GM18508 (cell line): ENCODE data around the gene GMPR.
"Not testable (repeated sequence)": the region's sequence is repeated elsewhere in the genome, so short reads cannot be mapped to it uniquely, and the experiment has no call there.

Source experiments
- ATAC-seq: cut with Tn5 transposase; IDR thresholded peaks from one replicate; pipeline ENCODE4 v1.9.1; 2021; ENCODE audit warnings: moderate number of reproducible peaks; ENCODE audit not compliant: insufficient read depth, unreplicated experiment

The GMPR gene

GRCh38 chr6:16243664-16244063, 5.3 kb downstream of the GMPR start:
- ATAC-seq: no peak

- no peak for ATAC-seq
Observed at GRCh38 chr6:16244446-16244845, 6.1 kb downstream of the GMPR start.

- ATAC-seq: no peak
Observed at GRCh38 chr6:16244869-16245451, 6.6 kb downstream of the GMPR start.

- no peak for ATAC-seq
Observed at GRCh38 chr6:16248271-16248853, 10.0 kb downstream of the GMPR start.

GRCh38 chr6:16249971-16250370, 11.6 kb downstream of the GMPR start:
- no peak for ATAC-seq

GRCh38 chr6:16251706-16252105, 13.3 kb downstream of the GMPR start:
- no peak for ATAC-seq

- no peak for ATAC-seq
Observed at GRCh38 chr6:16252686-16253299, 14.4 kb downstream of the GMPR start.

GRCh38 chr6:16253399-16254144, 15.2 kb downstream of the GMPR start:
- no peak for ATAC-seq

- no peak for ATAC-seq
Observed at GRCh38 chr6:16254535-16254934, 16.1 kb downstream of the GMPR start.

- no peak for ATAC-seq
Observed at GRCh38 chr6:16256781-16257180, 18.4 kb downstream of the GMPR start.

- no peak for ATAC-seq
Observed at GRCh38 chr6:16257999-16258708, 19.8 kb downstream of the GMPR start.

- ATAC-seq: no peak
Observed at GRCh38 chr6:16258709-16259075, 20.3 kb downstream of the GMPR start.

GRCh38 chr6:16259604-16260003, 21.2 kb downstream of the GMPR start:
- not testable (repeated sequence) for ATAC-seq

- ATAC-seq: not testable (repeated sequence)
Observed at GRCh38 chr6:16260602-16261001, 22.2 kb downstream of the GMPR start.

GRCh38 chr6:16262773-16263172, 24.4 kb downstream of the GMPR start:
- ATAC-seq: not testable (repeated sequence)

GRCh38 chr6:16263464-16264099, 25.2 kb downstream of the GMPR start:
- ATAC-seq: not testable (repeated sequence)

GRCh38 chr6:16264785-16265184, 26.4 kb downstream of the GMPR start:
- no peak for ATAC-seq

GRCh38 chr6:16265351-16266341, 27.3 kb downstream of the GMPR start:
- no peak for ATAC-seq
